Activated T-helper 17 cell treated with anti-CD3 and anti-CD28 coated beads, Interleukin-2, amount 50 U/mL, for 72 hours (primary cell): Measurements from ENCODE around the gene ACOT4. TPM values are rescaled to one million over a fixed set of nuclear protein-coding genes. Genes with fewer than 3 reads are reported as not detected.
"Not testable (repeated sequence)": the region's sequence is repeated elsewhere in the genome, so short reads cannot be mapped to it uniquely, and the experiment has no call there.

Source experiments
- ATAC-seq: fragments of 150-1000 bp; cut with Tn5 transposase; replicated peaks from 2 replicates; pipeline ENCODE4 v1.10.0; 2021; ENCODE audit warnings: mild to moderate bottlenecking, moderate library complexity
- H3K27ac Mint-ChIP-seq: one replicate; pipeline ENCODE4 v1.8.0; 2022; ENCODE audit warnings: mixed read lengths
- H3K27me3 Mint-ChIP-seq: one replicate; pipeline ENCODE4 v1.8.0; 2022; ENCODE audit warnings: mixed read lengths
- H3K36me3 Mint-ChIP-seq: one replicate; pipeline ENCODE4 v1.8.0; 2022; ENCODE audit warnings: low read depth, mild to moderate bottlenecking, mixed read lengths
- H3K4me1 Mint-ChIP-seq: one replicate; pipeline ENCODE4 v1.8.0; 2022; ENCODE audit warnings: mixed read lengths
- H3K4me3 Mint-ChIP-seq: one replicate; pipeline ENCODE4 v1.8.0; 2022; ENCODE audit warnings: mild to moderate bottlenecking, mixed read lengths
- H3K9me3 Mint-ChIP-seq: one replicate; pipeline ENCODE4 v1.8.0; 2022; ENCODE audit warnings: mixed read lengths
- total RNA-seq, 2 donors: library from RNA; stranded (reverse); gene quantifications; one replicate each; pipeline ENCODE4 v1.2.3, GENCODE V29; 2022

The ACOT4 gene
- total RNA-seq, 2 donors from 2014 or later = 1.4 to 1.8 TPM

- ATAC-seq = peak; percentile 77
- not testable (repeated sequence) for H3K27me3 Mint-ChIP-seq, H3K9me3 Mint-ChIP-seq
- Mint-ChIP-seq H3K4me3 (peak within 1 kb of the TSS; percentile 100), H3K27ac (peak within 1 kb of the TSS; percentile 98), H3K4me1 (peaks cover 29% of the 10 kb centered on the region), H3K36me3 (peaks cover 56% of the 10 kb centered on the region)
These were observed 22.3 kb upstream of the ACOT4 start, which contains the start of gene ACOT2 for GRCh38 chr14:73569185-73569958. Gene ACOT2, plus strand, starts transcription at chr14:73569213. Its CDS starts 28 bp downstream, at chr14:73569241.

- ATAC-seq = peak; percentile 53
- not testable (repeated sequence) for H3K9me3 Mint-ChIP-seq, H3K27me3 Mint-ChIP-seq, H3K27ac Mint-ChIP-seq
- H3K4me3 Mint-ChIP-seq = peak overlapping the region; percentile 100
- H3K36me3 Mint-ChIP-seq = peaks cover 52% of the 10 kb centered on the region
- H3K4me1 Mint-ChIP-seq = peaks cover 22% of the 10 kb centered on the region
These were observed 20.8 kb upstream of the ACOT4 start for GRCh38 chr14:73570913-73571312.

- H3K4me3 Mint-ChIP-seq, H3K9me3 Mint-ChIP-seq, ATAC-seq, H3K27ac Mint-ChIP-seq, H3K27me3 Mint-ChIP-seq: not testable (repeated sequence)
- Mint-ChIP-seq H3K36me3 (peaks cover 44% of the 10 kb centered on the region), H3K4me1 (peaks cover 10% of the 10 kb centered on the region)
These were observed 18.6 kb upstream of the ACOT4 start for GRCh38 chr14:73573034-73573433.

- peaks cover 38% of the 10 kb centered on the region for H3K36me3 Mint-ChIP-seq
- ATAC-seq, H3K4me1 Mint-ChIP-seq, H3K9me3 Mint-ChIP-seq, H3K4me3 Mint-ChIP-seq, H3K27ac Mint-ChIP-seq, H3K27me3 Mint-ChIP-seq: not testable (repeated sequence)
These were observed 17.9 kb upstream of the ACOT4 start for GRCh38 chr14:73573740-73574139.

- not testable (repeated sequence) for H3K4me1 Mint-ChIP-seq, H3K27ac Mint-ChIP-seq, H3K4me3 Mint-ChIP-seq, H3K27me3 Mint-ChIP-seq, ATAC-seq, H3K9me3 Mint-ChIP-seq
- peaks cover 38% of the 10 kb centered on the region for H3K36me3 Mint-ChIP-seq
These were observed 17.4 kb upstream of the ACOT4 start for GRCh38 chr14:73574251-73574650.

GRCh38 chr14:73576391-73576790 is 15.3 kb upstream of the ACOT4 start:
- Mint-ChIP-seq H3K27ac (no peak overlapping the region), H3K9me3 (no peaks in the 10 kb centered on the region), H3K4me1 (no peaks in the 10 kb centered on the region), H3K27me3 (no peaks in the 10 kb centered on the region), H3K36me3 (peaks cover 29% of the 10 kb centered on the region), H3K4me3 (no peak overlapping the region)
- no peak for ATAC-seq

GRCh38 chr14:73577214-73577613 is 14.5 kb upstream of the ACOT4 start:
- not testable (repeated sequence) for H3K27ac Mint-ChIP-seq, H3K9me3 Mint-ChIP-seq, H3K4me1 Mint-ChIP-seq, H3K4me3 Mint-ChIP-seq, H3K27me3 Mint-ChIP-seq, ATAC-seq
- peaks cover 29% of the 10 kb centered on the region for H3K36me3 Mint-ChIP-seq

DNA sequence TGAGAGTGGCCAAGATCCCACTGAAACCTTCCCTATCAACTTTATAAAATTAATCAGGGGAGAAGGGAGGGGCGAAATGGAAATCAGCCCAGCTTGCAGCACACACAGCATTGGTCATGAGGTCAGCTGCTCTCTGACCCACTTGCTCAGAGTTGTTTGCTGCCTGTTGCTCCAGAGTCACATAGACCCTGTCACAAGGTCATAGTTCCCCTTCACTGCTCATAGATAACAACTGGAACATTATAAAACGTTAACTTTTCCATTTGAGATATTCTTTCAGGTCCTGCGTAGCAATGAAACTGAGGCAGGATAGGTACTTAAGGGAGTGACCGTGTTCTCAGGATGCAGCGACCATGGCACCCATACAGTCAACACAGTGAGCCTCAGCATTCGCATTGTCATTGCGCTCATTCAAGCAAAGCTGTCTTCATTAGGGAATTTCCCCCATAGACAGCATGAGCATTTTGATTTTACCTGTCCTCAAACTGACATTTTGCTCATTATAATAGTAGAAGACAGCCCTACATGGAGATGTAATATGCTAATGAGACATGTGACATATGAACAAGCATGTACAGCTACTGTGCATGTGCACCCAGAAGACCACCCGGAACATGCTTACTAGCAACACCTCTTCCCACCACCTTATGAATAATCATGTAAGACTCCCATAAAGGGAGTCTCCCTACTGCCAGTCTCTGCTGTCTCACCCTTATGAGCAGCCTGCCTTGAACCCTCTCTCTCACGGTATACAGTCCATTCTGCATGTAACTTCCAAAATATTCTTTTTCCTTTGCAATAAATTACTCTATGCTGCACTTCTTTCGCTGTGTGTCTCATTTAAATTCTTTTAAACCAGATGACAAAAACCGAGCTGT is 9.3 kb upstream of the ACOT4 start:
- H3K27ac Mint-ChIP-seq, H3K36me3 Mint-ChIP-seq, H3K4me3 Mint-ChIP-seq, H3K9me3 Mint-ChIP-seq, H3K27me3 Mint-ChIP-seq, ATAC-seq, H3K4me1 Mint-ChIP-seq: not testable (repeated sequence)

DNA sequence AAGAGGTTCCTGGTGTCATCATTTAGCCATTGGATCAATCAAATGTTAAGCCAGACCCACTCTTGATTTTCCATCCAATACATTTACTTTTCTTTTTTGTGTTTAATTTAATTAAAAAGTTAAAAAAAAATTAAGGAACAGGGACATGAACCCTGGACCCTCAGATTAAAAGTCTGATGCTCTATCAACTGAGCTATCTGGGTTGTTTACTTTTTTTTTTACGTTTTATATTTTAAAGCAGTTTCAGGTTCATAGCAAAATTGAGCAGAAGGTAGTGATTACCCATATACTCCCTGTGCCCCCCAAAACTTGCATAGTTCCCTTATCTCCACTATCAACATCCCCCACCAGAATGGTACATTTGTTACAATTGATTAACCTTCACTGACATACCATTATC is 3.0 kb upstream of the ACOT4 start:
- Mint-ChIP-seq H3K4me1 (no peaks in the 10 kb centered on the region), H3K36me3 (no peaks in the 10 kb centered on the region), H3K9me3 (no peaks in the 10 kb centered on the region), H3K27me3 (no peaks in the 10 kb centered on the region), H3K4me3 (no peak overlapping the region), H3K27ac (no peak overlapping the region)
- no peak for ATAC-seq

DNA sequence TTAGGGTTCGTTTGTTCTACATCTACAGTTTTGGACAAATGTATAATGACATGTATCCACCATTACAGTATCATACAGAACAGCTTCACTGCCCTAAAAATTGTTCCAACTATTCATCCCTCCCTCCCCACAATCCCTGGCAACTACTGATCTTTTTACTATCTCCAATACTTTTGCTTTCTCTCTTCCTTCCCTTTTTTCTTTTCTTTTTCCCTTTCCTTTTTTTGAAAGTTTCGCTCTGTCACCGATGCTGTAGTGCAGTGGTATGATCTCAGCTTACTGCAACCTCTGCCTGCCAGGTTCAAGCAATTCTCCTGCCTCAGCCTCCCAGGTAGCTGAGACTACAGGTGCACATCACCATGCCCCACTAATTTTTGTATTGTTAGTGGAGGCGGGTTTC is 2.6 kb upstream of the ACOT4 start:
- no peaks in the 10 kb centered on the region for H3K36me3 Mint-ChIP-seq
- H3K27me3 Mint-ChIP-seq = no peaks in the 10 kb centered on the region
- H3K27ac Mint-ChIP-seq = no peak overlapping the region
- no peaks in the 10 kb centered on the region for H3K9me3 Mint-ChIP-seq
- no peak overlapping the region for H3K4me3 Mint-ChIP-seq
- H3K4me1 Mint-ChIP-seq = no peaks in the 10 kb centered on the region
- no peak for ATAC-seq

GRCh38 chr14:73590673-73591004 is 1.0 kb upstream of the ACOT4 start:
- H3K4me3 Mint-ChIP-seq = peak overlapping the region; percentile 77

DNA sequence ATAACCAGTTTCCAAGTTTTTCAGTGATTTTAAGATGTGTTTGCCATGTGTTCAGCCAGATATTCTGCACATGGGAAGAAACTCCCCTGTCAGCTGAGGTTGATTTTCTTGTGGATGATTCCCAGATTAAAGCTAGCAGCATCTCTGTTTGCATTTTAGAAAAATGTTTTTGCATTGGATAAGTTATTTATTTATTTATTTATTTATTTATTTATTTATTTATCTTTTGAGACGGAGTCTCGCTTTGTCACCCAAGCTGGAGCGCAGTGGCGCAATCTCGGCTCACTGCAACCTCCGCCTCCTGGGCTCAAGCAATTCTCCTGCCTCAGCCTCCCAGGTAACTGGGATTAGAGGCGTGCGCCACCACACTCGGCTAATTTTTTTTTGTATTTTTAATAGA is 2.8 kb downstream of the ACOT4 start:
- no peak for ATAC-seq
- Mint-ChIP-seq H3K27me3 (no peaks in the 10 kb centered on the region), H3K27ac (no peak overlapping the region), H3K9me3 (no peaks in the 10 kb centered on the region), H3K4me3 (no peak overlapping the region), H3K36me3 (no peaks in the 10 kb centered on the region), H3K4me1 (no peaks in the 10 kb centered on the region)

More at GRCh38 chr14:73590673-73591004, 1.0 kb upstream of the ACOT4 start:
- H3K27me3 Mint-ChIP-seq, H3K27ac Mint-ChIP-seq, H3K4me1 Mint-ChIP-seq, H3K36me3 Mint-ChIP-seq, ATAC-seq, H3K9me3 Mint-ChIP-seq: not testable (repeated sequence)

DNA sequence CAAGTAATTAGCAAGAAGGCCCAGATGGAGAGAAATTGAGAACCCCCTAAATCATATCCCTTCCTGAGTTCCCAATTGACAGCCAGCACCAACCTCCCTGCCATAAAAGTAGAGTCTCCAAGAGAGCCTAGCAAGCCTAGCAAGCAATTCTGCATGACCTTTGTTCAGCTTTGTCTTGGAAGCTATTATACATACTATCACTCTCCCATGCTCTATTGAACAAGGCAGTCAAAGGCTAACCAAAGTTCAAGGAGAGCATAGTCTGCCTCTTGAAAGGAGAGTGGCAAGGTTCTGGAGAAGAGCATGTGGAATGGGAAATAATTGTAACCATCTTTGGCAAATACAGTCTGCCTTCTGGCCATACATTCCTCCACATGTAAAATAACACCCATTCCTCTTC is 7.8 kb downstream of the ACOT4 start:
- Mint-ChIP-seq H3K27me3 (no peaks in the 10 kb centered on the region), H3K4me3 (no peak overlapping the region), H3K9me3 (no peaks in the 10 kb centered on the region), H3K4me1 (no peaks in the 10 kb centered on the region), H3K36me3 (no peaks in the 10 kb centered on the region), H3K27ac (no peak overlapping the region)
- ATAC-seq = no peak

DNA sequence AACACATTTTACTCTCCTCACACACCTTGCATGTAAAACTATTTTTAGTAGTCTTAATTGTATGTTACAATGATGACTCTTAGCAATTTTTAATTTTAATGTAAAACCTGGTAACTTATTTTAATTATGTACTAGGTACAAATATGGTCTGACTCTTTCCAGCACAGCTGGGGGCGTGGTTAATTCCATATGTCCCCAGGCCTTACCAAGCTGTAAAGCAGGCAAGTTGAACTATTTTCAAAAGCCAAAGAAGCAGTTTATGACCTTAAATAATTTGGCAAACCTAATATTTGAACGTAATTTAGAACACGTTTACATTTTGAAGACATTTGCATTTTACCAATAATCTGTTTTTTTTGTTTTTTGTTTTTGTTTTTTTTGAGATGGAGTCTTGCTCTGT is 11.3 kb downstream of the ACOT4 start:
- no peak for ATAC-seq
- Mint-ChIP-seq H3K9me3 (no peaks in the 10 kb centered on the region), H3K27ac (no peak overlapping the region), H3K27me3 (no peaks in the 10 kb centered on the region), H3K4me3 (no peak overlapping the region), H3K4me1 (no peaks in the 10 kb centered on the region), H3K36me3 (no peaks in the 10 kb centered on the region)

- no peaks in the 10 kb centered on the region for H3K9me3 Mint-ChIP-seq
- no peak overlapping the region for H3K27ac Mint-ChIP-seq
- H3K4me3 Mint-ChIP-seq = no peak overlapping the region
- ATAC-seq = peak; percentile 46
- H3K4me1 Mint-ChIP-seq = no peaks in the 10 kb centered on the region
- no peaks in the 10 kb centered on the region for H3K36me3 Mint-ChIP-seq
- no peaks in the 10 kb centered on the region for H3K27me3 Mint-ChIP-seq
These were observed 14.6 kb downstream of the ACOT4 start for GRCh38 chr14:73606271-73606670.
